Activated T-cell treated with anti-CD3 and anti-CD28 coated beads, Interleukin-2, amount 50 U/mL, for 24 hours (primary cell): ENCODE data around the gene CDKL5.
"Not testable (repeated sequence)": the region's sequence is repeated elsewhere in the genome, so short reads cannot be mapped to it uniquely, and the experiment has no call there.

Experiments used
- DNase-seq: peaks from one replicate; pipeline ENCODE4 v3.0.0-alpha.2; 2020
- H3K27ac Mint-ChIP-seq: 2 replicates; pipeline ENCODE4 v1.8.0; 2020; ENCODE audit warnings: mild to moderate bottlenecking, mixed read lengths
- H3K27me3 Mint-ChIP-seq: 2 replicates; pipeline ENCODE4 v1.8.0; 2020; ENCODE audit warnings: mixed read lengths
- H3K36me3 Mint-ChIP-seq: 2 replicates; pipeline ENCODE4 v1.8.0; 2020; ENCODE audit warnings: low read depth, mixed read lengths
- H3K4me1 Mint-ChIP-seq: 2 replicates; pipeline ENCODE4 v1.8.0; 2020; ENCODE audit warnings: low read depth, mixed read lengths
- H3K4me3 Mint-ChIP-seq: 2 replicates; pipeline ENCODE4 v1.8.0; 2020; ENCODE audit warnings: mild to moderate bottlenecking, moderate library complexity, mixed read lengths
- H3K9me3 Mint-ChIP-seq: 2 replicates; pipeline ENCODE4 v1.8.0; 2020; ENCODE audit warnings: mixed read lengths

The CDKL5 gene

GRCh38 chrX:18574591-18574990 is 149.2 kb downstream of the CDKL5 start:
- H3K9me3 Mint-ChIP-seq: no peaks in the 10 kb centered on the region
- no peak overlapping the region for H3K27ac Mint-ChIP-seq
- H3K36me3 Mint-ChIP-seq: no peaks in the 10 kb centered on the region
- H3K4me3 Mint-ChIP-seq: no peak overlapping the region
- peaks cover 14% of the 10 kb centered on the region for H3K27me3 Mint-ChIP-seq
- no peak for DNase-seq
- no peaks in the 10 kb centered on the region for H3K4me1 Mint-ChIP-seq

- no peaks in the 10 kb centered on the region for H3K4me1 Mint-ChIP-seq
- no peaks in the 10 kb centered on the region for H3K36me3 Mint-ChIP-seq
- no peak for DNase-seq
- H3K9me3 Mint-ChIP-seq: no peaks in the 10 kb centered on the region
- no peak overlapping the region for H3K4me3 Mint-ChIP-seq
- H3K27ac Mint-ChIP-seq: no peak overlapping the region
- H3K27me3 Mint-ChIP-seq: peaks cover 14% of the 10 kb centered on the region
Observed at GRCh38 chrX:18575744-18576143, 150.3 kb downstream of the CDKL5 start.

GRCh38 chrX:18577400-18577799 is 152.0 kb downstream of the CDKL5 start:
- peaks cover 14% of the 10 kb centered on the region for H3K27me3 Mint-ChIP-seq
- no peak for DNase-seq
- H3K4me1 Mint-ChIP-seq: no peaks in the 10 kb centered on the region
- H3K9me3 Mint-ChIP-seq: no peaks in the 10 kb centered on the region
- H3K27ac Mint-ChIP-seq: no peak overlapping the region
- H3K4me3 Mint-ChIP-seq: no peak overlapping the region
- no peaks in the 10 kb centered on the region for H3K36me3 Mint-ChIP-seq

GRCh38 chrX:18578546-18578945 is 153.1 kb downstream of the CDKL5 start:
- Mint-ChIP-seq H3K4me1 (no peaks in the 10 kb centered on the region), H3K27ac (no peak overlapping the region), H3K36me3 (no peaks in the 10 kb centered on the region), H3K4me3 (no peak overlapping the region), H3K9me3 (no peaks in the 10 kb centered on the region), H3K27me3 (peaks cover 7% of the 10 kb centered on the region)
- no peak for DNase-seq

- H3K36me3 Mint-ChIP-seq: peaks cover 2% of the 10 kb centered on the region
- H3K27ac Mint-ChIP-seq: no peak overlapping the region
Observed at GRCh38 chrX:18579495-18579894, 154.1 kb downstream of the CDKL5 start.

GRCh38 chrX:18582910-18583493 is 157.6 kb downstream of the CDKL5 start:
- Mint-ChIP-seq H3K4me3 (no peak overlapping the region), H3K27ac (no peak overlapping the region), H3K4me1 (no peaks in the 10 kb centered on the region), H3K9me3 (no peaks in the 10 kb centered on the region), H3K27me3 (peaks cover 4% of the 10 kb centered on the region), H3K36me3 (peaks cover 5% of the 10 kb centered on the region)
- no peak for DNase-seq

More at GRCh38 chrX:18579495-18579894, 154.1 kb downstream of the CDKL5 start:
- DNase-seq: no peak
- no peaks in the 10 kb centered on the region for H3K9me3 Mint-ChIP-seq
- peaks cover 4% of the 10 kb centered on the region for H3K27me3 Mint-ChIP-seq
- no peaks in the 10 kb centered on the region for H3K4me1 Mint-ChIP-seq
- H3K4me3 Mint-ChIP-seq: no peak overlapping the region

GRCh38 chrX:18589292-18589691 is 163.9 kb downstream of the CDKL5 start:
- DNase-seq, H3K4me1 Mint-ChIP-seq, H3K9me3 Mint-ChIP-seq, H3K27ac Mint-ChIP-seq, H3K27me3 Mint-ChIP-seq, H3K4me3 Mint-ChIP-seq: not testable (repeated sequence)
- H3K36me3 Mint-ChIP-seq: peaks cover 12% of the 10 kb centered on the region

- H3K36me3 Mint-ChIP-seq: peaks cover 11% of the 10 kb centered on the region
- no peaks in the 10 kb centered on the region for H3K9me3 Mint-ChIP-seq
- H3K4me1 Mint-ChIP-seq: no peaks in the 10 kb centered on the region
- H3K27me3 Mint-ChIP-seq: peaks cover 2% of the 10 kb centered on the region
- H3K4me3 Mint-ChIP-seq: no peak overlapping the region
- H3K27ac Mint-ChIP-seq: no peak overlapping the region
- DNase-seq: no peak
Observed at GRCh38 chrX:18591834-18592233, 166.4 kb downstream of the CDKL5 start.

GRCh38 chrX:18594079-18594478 is 168.7 kb downstream of the CDKL5 start:
- Mint-ChIP-seq H3K27ac (no peak overlapping the region), H3K4me1 (no peaks in the 10 kb centered on the region)
- no peak for DNase-seq

GRCh38 chrX:18596096-18596495 is 170.7 kb downstream of the CDKL5 start:
- peaks cover 5% of the 10 kb centered on the region for H3K27me3 Mint-ChIP-seq
- H3K36me3 Mint-ChIP-seq: no peaks in the 10 kb centered on the region
- no peak overlapping the region for H3K4me3 Mint-ChIP-seq
- DNase-seq: no peak
- H3K4me1 Mint-ChIP-seq: no peaks in the 10 kb centered on the region
- H3K9me3 Mint-ChIP-seq: no peaks in the 10 kb centered on the region
- no peak overlapping the region for H3K27ac Mint-ChIP-seq

More at GRCh38 chrX:18594079-18594478, 168.7 kb downstream of the CDKL5 start:
- Mint-ChIP-seq H3K27me3 (peaks cover 5% of the 10 kb centered on the region), H3K36me3 (peaks cover 5% of the 10 kb centered on the region), H3K9me3 (no peaks in the 10 kb centered on the region), H3K4me3 (no peak overlapping the region)

- H3K36me3 Mint-ChIP-seq: no peaks in the 10 kb centered on the region
- no peak for DNase-seq
- no peaks in the 10 kb centered on the region for H3K4me1 Mint-ChIP-seq
- peaks cover 9% of the 10 kb centered on the region for H3K27me3 Mint-ChIP-seq
- H3K4me3 Mint-ChIP-seq: no peak overlapping the region
- H3K27ac Mint-ChIP-seq: no peak overlapping the region
- H3K9me3 Mint-ChIP-seq: no peaks in the 10 kb centered on the region
Observed at GRCh38 chrX:18598413-18598812, 173.0 kb downstream of the CDKL5 start.

- H3K4me1 Mint-ChIP-seq: no peaks in the 10 kb centered on the region
- H3K27me3 Mint-ChIP-seq: peaks cover 8% of the 10 kb centered on the region
- no peak overlapping the region for H3K4me3 Mint-ChIP-seq
- no peak for DNase-seq
- H3K9me3 Mint-ChIP-seq: no peaks in the 10 kb centered on the region
- H3K36me3 Mint-ChIP-seq: peaks cover 12% of the 10 kb centered on the region
- no peak overlapping the region for H3K27ac Mint-ChIP-seq
Observed at GRCh38 chrX:18607966-18608365, 182.6 kb downstream of the CDKL5 start.

GRCh38 chrX:18613930-18614639 is 188.7 kb downstream of the CDKL5 start:
- no peaks in the 10 kb centered on the region for H3K4me1 Mint-ChIP-seq
- H3K27ac Mint-ChIP-seq: no peak overlapping the region
- peaks cover 6% of the 10 kb centered on the region for H3K36me3 Mint-ChIP-seq
- H3K4me3 Mint-ChIP-seq: no peak overlapping the region
- DNase-seq: no peak
- H3K27me3 Mint-ChIP-seq: no peaks in the 10 kb centered on the region
- no peaks in the 10 kb centered on the region for H3K9me3 Mint-ChIP-seq

GRCh38 chrX:18616688-18617406 is 191.4 kb downstream of the CDKL5 start:
- Mint-ChIP-seq H3K36me3 (no peaks in the 10 kb centered on the region), H3K9me3 (no peaks in the 10 kb centered on the region), H3K4me3 (no peak overlapping the region), H3K27me3 (peaks cover 3% of the 10 kb centered on the region), H3K27ac (no peak overlapping the region), H3K4me1 (no peaks in the 10 kb centered on the region)
- DNase-seq: no peak

- Mint-ChIP-seq H3K9me3 (no peaks in the 10 kb centered on the region), H3K36me3 (no peaks in the 10 kb centered on the region), H3K27me3 (peaks cover 3% of the 10 kb centered on the region), H3K4me1 (no peaks in the 10 kb centered on the region), H3K27ac (no peak overlapping the region), H3K4me3 (no peak overlapping the region)
- DNase-seq: no peak
Observed at GRCh38 chrX:18617407-18617750, 192.0 kb downstream of the CDKL5 start.
